GM12891 (cell line): ENCODE results near the gene NUP85.

Experiments used
- PAX5 ChIP-seq: IDR thresholded peaks from 2 replicates; pipeline ENCODE4 v1.6.1; 2011; ENCODE audit warnings: low read length, moderate library complexity, mild to moderate bottlenecking; ENCODE audit not compliant: insufficient read depth, severe bottlenecking
- POLR2A ChIP-seq: IDR thresholded peaks from 2 replicates; pipeline ENCODE4 v1.6.1; 2011; ENCODE audit warnings: low read depth, low read length, control low read depth
- POLR2AphosphoS5 ChIP-seq: IDR thresholded peaks from 2 replicates; pipeline ENCODE4 v1.6.1; 2011; ENCODE audit warnings: low read depth, low read length, control low read depth
- POU2F2 ChIP-seq: IDR thresholded peaks from 2 replicates; pipeline ENCODE4 v1.6.1; 2011; ENCODE audit warnings: low read depth, mild to moderate bottlenecking, control low read depth, low read length, moderate library complexity
- SPI1 ChIP-seq: IDR thresholded peaks from 2 replicates; pipeline ENCODE4 v1.6.1; 2011; ENCODE audit warnings: low read depth, low read length, control low read depth
- TAF1 ChIP-seq: IDR thresholded peaks from 2 replicates; pipeline ENCODE4 v1.6.1; 2011; ENCODE audit warnings: low read depth, low read length, control low read depth

GRCh38 chr17:75238020-75238580 is 32.6 kb downstream of the NUP85 start:
- TF ChIP-seq POLR2A: peak; percentile 51; the same call in 1 of the 2 replicates
- TF ChIP-seq PAX5: no peak
- TF ChIP-seq POLR2AphosphoS5: no peak
- TF ChIP-seq TAF1: no peak
- TF ChIP-seq POU2F2: no peak
- TF ChIP-seq SPI1: no peak
